ENCODE results near the gene AHCYL2.
"Not testable (repeated sequence)": the region's sequence is repeated elsewhere in the genome, so short reads cannot be mapped to it uniquely, and the experiment has no call there.

The AHCYL2 gene

GRCh38 chr7:129356176-129356575 is 131.3 kb downstream of the AHCYL2 start:
- DNase-seq: no peak

- DNase-seq: no peak
Measured at GRCh38 chr7:129359176-129359575, 134.3 kb downstream of the AHCYL2 start.

GRCh38 chr7:129359638-129360037 is 134.8 kb downstream of the AHCYL2 start:
- DNase-seq: no peak

GRCh38 chr7:129361771-129362170 is 136.9 kb downstream of the AHCYL2 start:
- DNase-seq: no peak

GRCh38 chr7:129362496-129362895 is 137.7 kb downstream of the AHCYL2 start:
- DNase-seq: no peak

GRCh38 chr7:129367349-129367699 is 142.5 kb downstream of the AHCYL2 start:
- no peak for DNase-seq

- DNase-seq: peak; percentile 36
Measured at GRCh38 chr7:129367700-129368388, 143.0 kb downstream of the AHCYL2 start.

- no peak for DNase-seq
Measured at GRCh38 chr7:129368389-129368986, 143.7 kb downstream of the AHCYL2 start.

GRCh38 chr7:129369447-129369846 is 144.6 kb downstream of the AHCYL2 start:
- DNase-seq: not testable (repeated sequence)

- no peak for DNase-seq
Measured at GRCh38 chr7:129370812-129371211, 146.0 kb downstream of the AHCYL2 start.

- DNase-seq: no peak
Measured at GRCh38 chr7:129371487-129371886, 146.7 kb downstream of the AHCYL2 start.

- DNase-seq: no peak
Measured at GRCh38 chr7:129373651-129374428, 149.0 kb downstream of the AHCYL2 start.

- no peak for DNase-seq
Measured at GRCh38 chr7:129375141-129375938, 150.5 kb downstream of the AHCYL2 start.

- no peak for DNase-seq
Measured at GRCh38 chr7:129376076-129376777, 151.4 kb downstream of the AHCYL2 start.

GRCh38 chr7:129376778-129377700 is 152.2 kb downstream of the AHCYL2 start:
- DNase-seq: no peak

- DNase-seq: no peak
Measured at GRCh38 chr7:129381710-129382484, 157.1 kb downstream of the AHCYL2 start.

GRCh38 chr7:129383542-129384132 is 158.8 kb downstream of the AHCYL2 start:
- no peak for DNase-seq

- no peak for DNase-seq
Measured at GRCh38 chr7:129385116-129385515, 160.3 kb downstream of the AHCYL2 start.

- DNase-seq: no peak
Measured at GRCh38 chr7:129385598-129385997, 160.8 kb downstream of the AHCYL2 start.

GRCh38 chr7:129386506-129386905 is 161.7 kb downstream of the AHCYL2 start:
- no peak for DNase-seq
